SH-SY5Y (cell line): ENCODE data around the gene ZEB2.

ENCODE experiments used
- GATA2 ChIP-seq: IDR thresholded peaks from 2 replicates; pipeline ENCODE4 v1.6.1; 2011; ENCODE audit warnings: mild to moderate bottlenecking, low read depth, low read length
- GATA3 ChIP-seq: IDR thresholded peaks from 2 replicates; pipeline ENCODE4 v1.6.1; 2011; ENCODE audit warnings: low read depth, mild to moderate bottlenecking, low read length, moderate library complexity

DNA sequence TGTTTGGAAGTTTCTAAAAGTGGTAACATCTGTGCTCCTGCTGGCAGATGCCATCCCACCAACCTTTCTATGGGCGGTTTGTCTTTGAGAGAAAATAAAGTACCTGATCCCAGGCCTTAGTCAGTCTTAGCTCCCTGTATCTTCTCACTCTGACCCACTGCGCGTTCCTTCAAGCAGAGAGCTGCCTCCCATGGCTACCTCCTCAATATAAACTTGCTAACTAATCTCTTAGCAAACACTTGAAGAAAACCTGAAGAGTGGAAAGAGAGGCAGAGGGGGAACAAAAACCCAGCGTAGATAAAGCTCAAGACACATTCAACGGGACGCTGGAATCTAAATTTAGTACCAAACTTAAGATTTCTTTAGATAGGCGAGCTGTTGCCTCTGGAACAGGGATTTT, 17.6 kb downstream of the ZEB2 start:
- no peak for TF ChIP-seq GATA2
- TF ChIP-seq GATA3, result no peak
